NCI-H460 (cell line): Measurements from ENCODE around the gene STK4. TPM values are rescaled to one million over a fixed set of nuclear protein-coding genes. Genes with fewer than 3 reads are reported as not detected.

Source experiments
- DNase-seq: peaks from one replicate; pipeline ENCODE4 v3.0.0-alpha.2; 2016; ENCODE audit warnings: low read depth; ENCODE audit errors: extremely low read depth
- total RNA-seq: library from RNA; depleted of rRNA; stranded (reverse); fragments of >200 nt; shearing (Covaris generic); gene quantifications from 2 replicates; pipeline ENCODE4 v1.2.3, GENCODE V29; 2014

Gene STK4
- total RNA-seq, 1 experiment from 2014 or later = 42.4 TPM

DNA sequence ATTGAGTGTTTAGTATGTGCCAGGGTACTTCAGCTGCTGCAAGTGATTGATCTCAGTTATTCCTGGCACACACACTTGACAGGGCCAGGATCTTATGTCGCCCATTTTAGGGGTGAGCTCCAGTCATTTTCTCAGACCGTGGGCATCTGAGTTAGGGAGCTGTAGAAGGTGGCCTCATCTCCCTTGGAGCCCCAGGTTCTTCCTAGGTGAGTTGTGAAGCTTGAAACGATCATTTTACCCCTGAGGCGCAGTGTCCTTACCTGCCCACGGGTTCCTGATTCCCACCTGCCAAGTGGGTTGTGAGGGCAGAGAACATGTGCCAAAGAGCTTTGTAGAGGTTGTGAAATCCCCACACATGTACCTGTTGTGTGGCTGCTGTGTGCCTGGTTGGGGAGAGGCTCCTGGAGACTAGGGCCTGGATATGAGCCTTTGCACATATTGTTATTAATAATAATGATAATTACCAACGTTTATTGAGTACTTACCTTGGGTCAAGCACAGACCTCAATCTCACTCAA lies 135.1 kb downstream of the STK4 start:
- DNase-seq = no peak

DNA sequence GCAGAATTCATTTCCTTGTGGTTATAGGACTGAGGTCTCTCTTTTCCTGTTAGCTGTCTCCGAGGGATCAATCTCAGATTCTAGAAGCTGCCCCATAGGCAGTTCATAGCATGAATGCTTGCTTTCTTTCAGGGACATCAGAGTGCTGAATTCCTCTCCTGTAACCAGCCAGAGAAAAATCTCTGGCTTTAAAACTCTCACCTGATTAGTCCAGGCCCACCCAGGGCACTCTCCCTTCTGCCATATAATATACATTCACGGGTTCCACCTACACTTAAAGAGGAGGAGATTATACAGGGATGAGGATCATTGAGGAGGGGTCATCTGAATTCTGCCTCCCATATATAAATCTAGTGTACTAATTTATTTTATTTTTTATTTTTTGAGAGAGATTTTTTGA lies 136.8 kb downstream of the STK4 start:
- DNase-seq = no peak

DNA sequence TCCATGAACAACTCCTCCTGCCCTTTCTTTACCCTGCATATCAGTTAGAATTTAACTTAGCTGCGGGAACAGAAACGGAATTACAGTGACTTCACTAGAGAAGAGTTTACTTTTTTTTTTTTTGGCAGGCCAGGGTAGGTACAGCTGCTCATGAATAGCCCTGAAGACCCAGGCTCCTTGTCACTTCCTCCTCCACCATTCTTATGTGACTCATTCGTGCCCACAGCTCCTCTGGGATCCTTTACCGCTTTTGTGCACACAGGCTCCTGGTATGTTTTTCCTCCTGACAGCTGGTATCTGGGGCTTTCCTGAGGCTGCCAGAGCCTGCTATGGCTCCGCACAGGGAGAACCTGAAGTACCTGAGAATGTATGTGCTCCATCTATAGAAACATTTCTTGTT lies 138.5 kb downstream of the STK4 start:
- DNase-seq = no peak

DNA sequence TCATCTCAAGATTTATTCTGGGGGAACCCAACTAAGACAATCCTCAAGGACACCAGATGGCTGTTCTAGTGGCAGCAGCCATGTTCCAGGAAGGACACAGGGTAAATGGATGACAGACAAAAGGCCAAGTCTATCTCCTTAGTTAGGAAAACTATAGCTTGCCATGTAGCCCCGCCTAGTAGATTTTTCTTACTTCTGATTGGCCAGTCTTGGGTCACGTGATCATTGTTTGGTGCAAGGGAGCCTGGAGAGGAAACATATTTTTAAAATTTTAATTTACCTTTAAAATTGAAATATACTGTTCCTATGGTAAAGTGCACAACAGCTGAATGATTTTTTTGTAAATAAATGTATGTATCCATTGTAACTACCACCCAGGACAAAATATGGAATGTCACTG lies 139.0 kb downstream of the STK4 start:
- no peak for DNase-seq

DNA sequence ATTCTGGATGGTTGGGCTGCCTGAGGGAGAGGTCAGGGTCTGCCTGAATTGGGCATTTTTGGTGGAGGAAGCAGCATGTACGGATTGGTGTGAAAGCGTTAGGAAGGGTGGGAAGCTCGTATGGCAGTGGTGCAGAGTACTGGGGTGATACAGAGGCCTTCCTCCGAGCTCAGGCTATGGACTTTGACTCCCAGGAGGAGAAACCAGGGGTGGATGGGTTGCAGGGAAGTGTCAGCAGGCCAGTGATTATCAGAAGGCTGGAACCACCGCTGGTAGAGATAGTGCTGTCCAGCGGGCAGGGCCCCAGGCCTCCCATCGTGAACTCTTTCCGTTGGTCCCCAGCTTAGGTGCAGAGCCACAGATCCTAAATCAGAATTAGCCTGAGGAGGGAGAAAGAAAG lies 143.3 kb downstream of the STK4 start:
- no peak for DNase-seq

DNA sequence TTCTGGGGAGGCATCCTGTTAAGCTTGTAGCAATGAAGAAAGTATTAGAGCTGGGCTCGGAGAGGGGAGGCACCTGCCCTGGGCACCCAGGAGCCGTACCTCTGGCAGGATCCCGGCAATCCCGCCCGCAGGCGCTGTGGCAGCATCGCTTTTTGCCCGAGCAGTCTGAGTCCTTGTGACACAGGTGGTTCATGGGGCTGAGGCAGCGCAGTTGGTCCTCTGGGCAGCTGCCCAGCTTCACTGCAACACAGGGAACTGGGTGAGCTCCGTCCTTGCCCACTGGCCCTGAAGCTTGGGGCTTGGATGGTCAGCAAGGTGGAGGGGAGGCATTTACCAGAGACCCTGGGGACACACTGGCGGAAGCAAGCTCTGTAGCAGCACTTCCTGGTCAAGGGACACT lies 144.0 kb downstream of the STK4 start:
- DNase-seq = no peak

DNA sequence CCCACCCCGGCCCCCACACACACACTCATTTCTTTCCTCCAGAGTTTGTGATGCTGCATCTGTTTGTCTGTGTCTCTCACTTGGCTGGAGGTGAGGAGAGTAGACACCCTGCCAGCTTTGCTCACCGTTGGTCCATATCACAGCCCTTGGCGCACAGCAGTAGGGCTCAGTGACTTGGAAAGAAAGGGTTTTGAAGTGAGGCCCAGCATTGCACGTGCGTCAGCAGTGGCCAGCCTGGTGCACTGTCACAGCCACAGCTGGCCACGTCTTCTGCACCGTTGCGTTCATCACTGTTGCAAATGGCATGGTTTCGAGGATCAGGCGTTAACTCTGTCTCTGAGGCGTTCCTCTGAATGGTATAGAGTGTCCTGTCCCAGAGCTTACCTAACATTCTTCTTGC lies 145.0 kb downstream of the STK4 start:
- DNase-seq = no peak

DNA sequence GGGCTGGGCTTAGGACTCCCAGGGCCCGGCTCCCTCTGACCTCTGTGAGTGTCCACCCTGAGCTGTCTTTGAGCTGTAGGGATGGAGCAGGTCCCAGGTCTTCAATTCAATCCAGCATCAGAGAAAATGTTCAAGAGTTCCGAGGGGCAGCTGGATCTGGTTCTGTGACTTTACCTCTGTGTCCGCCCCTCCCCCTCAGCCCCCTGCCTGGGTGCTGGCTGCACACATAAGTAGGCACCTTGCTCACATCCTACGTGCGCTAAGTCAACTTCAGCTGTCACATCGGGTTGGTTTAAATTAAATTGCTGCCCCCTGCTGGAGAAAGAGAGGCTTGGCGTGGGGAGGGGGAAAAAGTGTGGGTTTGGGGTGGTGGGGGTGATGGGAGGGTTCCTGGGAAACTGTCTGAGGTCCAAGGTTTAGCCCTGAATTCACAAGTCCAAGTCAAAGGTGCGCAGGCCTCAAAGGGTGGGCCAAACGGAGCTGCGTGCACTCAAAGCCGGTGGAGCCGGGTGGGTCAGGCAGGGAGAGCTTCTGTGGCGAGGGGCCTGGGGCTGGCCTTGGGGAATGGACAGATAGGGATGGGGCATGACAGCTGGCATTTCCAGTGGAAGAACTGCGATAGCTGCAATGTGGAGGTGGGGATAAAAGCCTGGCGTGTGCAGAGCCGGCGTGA lies 145.6 kb downstream of the STK4 start:
- DNase-seq = peak; percentile 27

DNA sequence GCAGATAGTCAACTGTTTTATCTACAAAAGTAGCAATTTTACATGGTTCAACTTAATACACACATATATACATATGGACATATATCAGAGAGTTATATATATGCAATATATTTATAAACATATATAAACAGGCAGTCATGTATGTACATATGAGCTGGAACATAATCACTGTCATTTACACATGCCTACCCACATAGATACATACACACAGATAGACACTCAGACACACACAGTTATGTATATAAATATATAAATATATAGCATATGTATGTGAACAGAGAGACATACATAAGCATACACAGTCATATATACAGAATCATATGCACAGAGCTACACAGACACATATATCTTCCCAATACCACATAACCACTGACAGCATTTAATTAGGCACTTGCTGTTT lies 146.4 kb downstream of the STK4 start:
- no peak for DNase-seq

DNA sequence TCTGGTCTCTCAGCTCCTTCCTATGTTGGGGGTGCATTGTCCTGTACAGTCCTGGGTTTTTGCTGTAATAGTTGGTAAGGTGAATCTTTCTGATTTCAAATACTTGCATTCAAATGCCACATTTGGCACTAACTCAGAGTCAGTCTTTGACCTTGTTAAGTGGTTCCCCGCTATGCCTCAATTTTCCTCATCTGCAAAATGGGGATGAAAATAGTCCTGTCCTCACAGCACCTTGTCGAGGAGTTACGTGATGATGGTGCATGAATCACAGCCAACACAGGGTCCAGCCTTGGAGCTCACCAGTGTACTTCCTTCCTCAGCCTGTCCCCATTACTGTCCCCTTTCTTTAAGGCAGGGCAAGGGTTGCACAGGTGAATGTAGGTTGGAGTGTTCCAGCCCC lies 147.6 kb downstream of the STK4 start:
- no peak for DNase-seq

DNA sequence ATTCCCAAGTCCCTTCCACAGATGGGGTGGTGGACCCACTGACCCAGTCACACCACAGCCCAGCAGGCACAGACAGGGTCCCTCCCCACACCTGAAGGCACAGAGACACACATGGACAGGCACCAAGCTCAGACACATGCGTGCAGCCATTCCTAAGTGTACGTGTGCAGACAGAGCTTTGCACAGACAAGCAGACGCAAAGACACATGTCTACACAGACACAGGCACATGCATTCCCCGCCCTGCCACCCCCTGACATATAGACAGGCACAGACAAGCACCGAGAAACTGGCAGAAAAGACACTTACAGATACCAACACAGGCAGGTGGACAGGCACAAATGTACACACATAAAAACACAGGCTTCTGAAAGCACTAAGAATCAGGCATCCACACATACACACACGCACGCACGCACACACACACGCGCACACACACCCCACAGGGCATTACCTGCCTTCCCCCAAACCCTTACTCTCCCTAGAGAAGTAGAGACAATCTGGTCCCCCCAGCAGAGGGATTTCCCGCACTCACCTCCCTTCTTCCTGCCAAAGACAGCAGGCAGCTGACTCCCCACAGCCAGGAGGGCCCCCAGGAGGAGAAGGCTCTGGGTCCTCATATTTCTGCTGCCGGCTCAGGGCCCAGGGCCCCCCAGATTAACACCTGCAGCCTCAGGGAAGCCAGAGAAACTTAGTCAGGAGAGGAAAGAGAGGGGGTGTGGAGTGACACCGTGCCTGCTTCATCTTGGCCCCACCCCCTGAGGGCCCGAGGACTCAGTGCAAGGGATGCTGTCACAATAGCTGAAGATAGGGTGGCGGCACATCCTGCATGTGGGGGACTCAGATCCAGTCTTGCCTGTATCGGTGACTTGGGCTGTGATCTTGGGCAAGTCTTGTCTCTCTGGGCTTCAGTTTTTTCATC lies 148.4 kb downstream of the STK4 start, which contains the start of gene WFDC5:
Gene WFDC5, minus strand, starts transcription at position 710 of the 921 bp plus-strand sequence. Its CDS starts 91 bp downstream, at position 619.
- DNase-seq = no peak

DNA sequence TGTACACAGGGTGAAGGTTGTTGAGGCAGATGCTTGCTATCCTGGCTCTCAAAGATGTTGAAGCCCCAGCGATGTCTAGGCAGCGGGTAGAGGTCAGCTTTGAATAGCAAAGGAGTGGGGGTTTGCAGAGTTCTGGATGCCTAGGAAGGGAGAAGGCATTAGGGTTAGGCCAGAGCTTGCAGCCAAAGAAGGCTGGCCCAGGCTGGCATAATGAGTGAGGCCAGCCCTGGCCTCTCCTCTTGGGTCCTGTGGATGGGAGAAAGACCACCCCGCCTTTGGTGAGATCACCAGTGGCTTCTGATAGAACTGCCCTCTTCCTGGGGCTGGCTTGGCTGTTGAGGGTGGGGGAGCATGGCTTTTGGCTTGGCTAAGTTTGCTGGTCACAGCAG lies 149.1 kb downstream of the STK4 start:
- DNase-seq = no peak

DNA sequence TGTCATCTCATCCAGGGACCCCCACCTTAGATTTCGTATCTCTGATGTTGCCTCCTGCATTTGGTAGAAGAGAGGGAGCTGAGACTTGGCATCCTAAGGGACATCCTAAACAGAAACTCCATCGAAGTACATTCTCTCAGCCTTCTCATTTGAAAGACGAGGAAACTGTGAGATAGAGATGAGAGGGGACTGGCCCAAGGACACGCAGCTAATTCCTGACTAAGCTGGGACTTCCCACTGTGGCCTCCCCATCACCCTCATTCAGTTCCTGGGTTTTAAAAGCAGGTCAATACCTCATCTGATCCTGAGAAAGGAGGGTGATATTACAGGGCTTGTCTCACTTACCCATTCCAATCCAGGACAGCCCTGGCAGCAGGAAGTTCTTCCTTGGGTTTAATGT lies 149.5 kb downstream of the STK4 start:
- DNase-seq = no peak

DNA sequence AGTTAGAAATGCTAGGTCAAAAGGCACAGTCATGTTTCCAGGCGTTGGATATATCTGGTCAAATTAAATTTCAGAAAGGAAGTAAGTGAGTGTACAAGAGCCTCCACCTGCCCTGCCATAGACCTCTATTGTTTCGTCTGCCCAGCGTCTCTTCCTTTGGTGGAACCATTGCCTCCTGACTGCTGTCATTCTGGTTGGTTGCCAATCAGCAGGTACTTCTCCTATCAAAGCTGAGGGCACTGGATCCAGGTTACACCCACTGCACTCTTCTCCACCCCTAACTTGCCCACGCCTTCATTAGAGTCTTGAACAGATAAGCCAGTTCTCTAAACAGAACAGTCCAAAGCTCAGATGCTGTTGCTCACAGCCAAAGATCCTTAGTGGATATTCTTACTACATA lies 151.3 kb downstream of the STK4 start:
- no peak for DNase-seq

DNA sequence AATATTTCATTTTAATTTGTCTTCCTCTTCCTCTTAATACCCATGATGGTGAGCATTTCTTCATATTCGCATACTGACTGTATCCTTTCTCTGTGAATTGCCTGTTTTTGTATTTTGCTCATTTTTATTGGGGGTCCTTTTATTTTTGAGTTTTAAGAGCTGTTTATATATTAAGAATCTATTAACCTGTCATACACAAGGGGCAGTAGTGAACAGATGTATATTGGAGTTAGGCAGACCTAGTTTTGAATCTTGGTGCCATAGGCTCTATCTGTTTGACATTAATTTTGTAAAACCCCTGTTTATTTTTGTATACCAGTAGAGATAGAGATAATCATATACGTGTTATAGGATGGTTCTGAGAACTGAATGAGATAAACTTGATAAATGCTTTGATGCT lies 151.7 kb downstream of the STK4 start:
- no peak for DNase-seq

DNA sequence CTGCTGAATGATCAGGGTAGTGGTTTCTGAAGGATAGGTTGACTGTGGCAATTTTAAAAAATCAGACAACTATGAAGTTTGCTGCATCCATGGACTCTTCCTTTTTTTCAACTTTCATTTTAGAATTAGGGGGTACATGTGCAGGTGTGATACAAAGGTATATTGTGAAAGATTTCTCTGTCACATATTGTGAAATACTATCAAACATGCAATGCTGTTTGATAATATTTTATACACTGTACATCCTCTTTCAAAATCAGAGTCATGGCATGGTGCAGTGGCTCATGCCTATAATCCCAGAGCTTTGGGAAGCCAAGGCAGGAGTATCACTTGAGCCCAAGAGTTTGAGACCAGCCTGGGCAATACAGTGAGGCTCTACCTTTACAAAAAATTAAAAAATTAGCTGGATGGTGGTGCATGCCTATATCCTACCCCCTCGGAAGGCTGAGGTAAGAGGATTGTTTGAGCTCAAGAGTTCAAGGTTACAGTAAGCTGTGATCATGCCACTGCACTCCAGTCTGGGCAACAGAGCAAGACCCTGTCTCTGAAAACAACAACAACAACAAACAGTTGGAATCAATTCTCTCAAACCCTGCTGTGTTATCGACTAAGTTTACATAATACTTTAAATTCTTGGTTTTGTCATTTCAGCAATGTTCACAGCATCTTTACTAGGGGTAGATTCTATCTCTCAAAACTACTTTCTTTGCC lies 153.4 kb downstream of the STK4 start:
- DNase-seq = no peak

DNA sequence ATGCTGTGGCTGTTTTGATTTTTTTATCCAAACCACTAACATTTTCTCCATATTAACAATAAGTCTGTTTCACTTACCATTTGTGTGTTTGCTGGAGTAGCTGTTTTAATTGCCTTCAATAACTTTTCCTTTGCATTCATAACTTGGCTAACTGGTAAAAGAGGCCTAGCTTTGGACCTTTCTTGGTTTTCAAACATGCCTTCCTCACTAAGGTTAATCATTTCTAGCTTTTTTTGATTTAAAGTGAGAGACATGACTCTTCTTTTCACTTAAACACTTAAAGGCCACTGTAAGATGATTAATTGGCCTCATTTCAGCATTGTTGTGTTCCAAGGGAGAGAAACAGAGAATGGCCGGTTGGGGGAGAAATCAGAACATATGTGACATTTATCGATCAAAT lies 155.1 kb downstream of the STK4 start:
- DNase-seq = no peak

DNA sequence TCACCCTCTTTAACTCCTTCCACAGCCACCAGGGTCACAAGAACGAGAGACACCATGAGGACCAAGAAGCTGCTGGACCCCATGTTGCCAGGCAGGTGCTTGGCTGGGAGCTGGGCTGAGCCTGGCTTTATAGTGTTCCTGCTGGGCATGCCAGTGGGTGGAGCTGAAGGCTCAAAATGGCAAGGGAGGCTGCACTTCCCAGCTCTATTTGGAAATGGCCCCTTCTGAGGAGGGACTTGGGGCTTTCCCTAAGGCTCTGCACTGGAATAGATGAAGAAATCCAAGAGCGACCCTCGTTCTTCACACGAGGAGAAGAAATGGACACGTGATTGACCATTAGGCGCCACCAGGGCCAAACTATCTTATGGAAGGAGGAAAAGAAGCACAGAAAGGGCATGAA lies 158.1 kb downstream of the STK4 start, which contains the start of gene WFDC12:
Gene WFDC12, minus strand, starts transcription at position 101 of the 400 bp plus-strand sequence. Its CDS starts 18 bp downstream, at position 83.
- no peak for DNase-seq

DNA sequence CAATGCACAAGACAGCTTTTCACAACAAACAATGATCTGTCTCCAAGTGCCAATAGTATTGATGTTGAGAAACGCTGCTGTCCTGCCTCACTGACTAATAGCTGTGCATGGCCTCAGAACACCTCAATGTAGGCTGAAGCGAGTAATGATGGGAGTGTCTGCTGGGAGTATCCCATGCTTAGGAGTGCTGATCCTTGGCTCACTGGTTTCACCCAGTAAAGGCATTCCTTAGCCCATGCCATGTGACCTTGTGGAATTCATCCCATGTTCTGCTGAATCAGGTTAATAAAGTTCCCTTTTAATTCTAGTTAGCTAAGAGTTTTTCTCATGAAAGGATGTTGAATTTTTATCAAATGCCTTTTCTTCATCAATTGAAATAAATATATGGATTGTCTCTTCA lies 161.8 kb downstream of the STK4 start:
- DNase-seq = no peak
